ENCODE results near the gene BACE1-AS.

BACE1-AS gene

GRCh38 chr11:117279711-117280376 is 11.3 kb upstream of the BACE1-AS start:
- TF ChIP-seq FOXP2 (optimal IDR thresholded peaks at IDR 0.05; ENCODE audit: borderline replicate concordance, extremely low read depth, extremely low read length, insufficient read depth) (no peak), SIN3A (IDR thresholded peaks at IDR 0.05; ENCODE audit: borderline replicate concordance, insufficient read depth, low read length) (no peak), TAF1 (IDR thresholded peaks at IDR 0.05; ENCODE audit: borderline replicate concordance, insufficient read depth, low read length) (no peak), REST (IDR thresholded peaks at IDR 0.05; ENCODE audit: insufficient read depth in 1 of 2, low read depth in 2 of 2, low read length in 2 of 2) (no peak), POLR2AphosphoS5 (IDR thresholded peaks at IDR 0.05; ENCODE audit: low read depth, low read length) (no peak)

GRCh38 chr11:117281159-117281558 is 10.0 kb upstream of the BACE1-AS start:
- TF ChIP-seq POLR2AphosphoS5 (IDR thresholded peaks at IDR 0.05; ENCODE audit: low read depth, low read length) (no peak), SIN3A (IDR thresholded peaks at IDR 0.05; ENCODE audit: borderline replicate concordance, insufficient read depth, low read length) (no peak), TAF1 (IDR thresholded peaks at IDR 0.05; ENCODE audit: borderline replicate concordance, insufficient read depth, low read length) (no peak), REST (IDR thresholded peaks at IDR 0.05; ENCODE audit: insufficient read depth in 1 of 2, low read depth in 2 of 2, low read length in 2 of 2) (no peak), FOXP2 (optimal IDR thresholded peaks at IDR 0.05; ENCODE audit: borderline replicate concordance, extremely low read depth, extremely low read length, insufficient read depth) (no peak)

- TF ChIP-seq POLR2AphosphoS5 (IDR thresholded peaks at IDR 0.05; ENCODE audit: low read depth, low read length) (no peak), FOXP2 (optimal IDR thresholded peaks at IDR 0.05; ENCODE audit: borderline replicate concordance, extremely low read depth, extremely low read length, insufficient read depth) (no peak), REST (IDR thresholded peaks at IDR 0.05; ENCODE audit: insufficient read depth in 1 of 2, low read depth in 2 of 2, low read length in 2 of 2) (no peak), TAF1 (IDR thresholded peaks at IDR 0.05; ENCODE audit: borderline replicate concordance, insufficient read depth, low read length) (no peak), SIN3A (IDR thresholded peaks at IDR 0.05; ENCODE audit: borderline replicate concordance, insufficient read depth, low read length) (no peak)
These were observed 9.3 kb upstream of the BACE1-AS start for GRCh38 chr11:117281869-117282268.

GRCh38 chr11:117282956-117283355 is 8.2 kb upstream of the BACE1-AS start:
- TF ChIP-seq FOXP2 (optimal IDR thresholded peaks at IDR 0.05; ENCODE audit: borderline replicate concordance, extremely low read depth, extremely low read length, insufficient read depth) (no peak), REST (IDR thresholded peaks at IDR 0.05; ENCODE audit: insufficient read depth in 1 of 2, low read depth in 2 of 2, low read length in 2 of 2) (no peak), SIN3A (IDR thresholded peaks at IDR 0.05; ENCODE audit: borderline replicate concordance, insufficient read depth, low read length) (no peak), TAF1 (IDR thresholded peaks at IDR 0.05; ENCODE audit: borderline replicate concordance, insufficient read depth, low read length) (no peak), POLR2AphosphoS5 (IDR thresholded peaks at IDR 0.05; ENCODE audit: low read depth, low read length) (no peak)

Measured in PFSK-1 (cell line).